Sigmoid colon (tissue), 4 donors: ENCODE data around the gene DGLUCY.

ENCODE experiments used
- CTCF ChIP-seq, 4 experiments: fragments of 450-650 bp in 3 of 4; fragments of 200-600 bp in 1 of 4; IDR thresholded peaks; one replicate each; pipeline ENCODE4 v1.5.1; 2016 to 2019; ENCODE audit warnings: antibody characterized with exemption in 4 of 4, mild to moderate bottlenecking in 3 of 4, moderate library complexity in 2 of 4
- EP300 ChIP-seq, 4 donors: sonication (generic); formaldehyde crosslinking; IDR thresholded peaks; one replicate each; pipeline ENCODE4 v1.6.1; 2017; ENCODE audit warnings: antibody characterized with exemption in 4 of 4
- POLR2A ChIP-seq, 2 donors: fragments of 450-650 bp; IDR thresholded peaks; one replicate each; pipeline ENCODE4 v1.6.1; 2016; ENCODE audit warnings: antibody characterized with exemption in 2 of 2, mild to moderate bottlenecking in 2 of 2, moderate library complexity in 2 of 2
- POLR2AphosphoS5 ChIP-seq, 4 donors: sonication (generic); formaldehyde crosslinking; IDR thresholded peaks; one replicate each; pipeline ENCODE4 v1.6.1; 2017; ENCODE audit warnings: antibody characterized with exemption in 4 of 4

- TF ChIP-seq POLR2A (IDR thresholded peaks at IDR 0.05) (no peak), CTCF (IDR thresholded peaks at IDR 0.05) (no peak), EP300 (IDR thresholded peaks at IDR 0.05) (no peak), POLR2AphosphoS5 (IDR thresholded peaks at IDR 0.05) (no peak)
Measured at GRCh38 chr14:91263329-91263728, 149.5 kb downstream of the DGLUCY start.
